ENCODE data around the gene STK36.
"Not testable (repeated sequence)": the region's sequence is repeated elsewhere in the genome, so short reads cannot be mapped to it uniquely, and the experiment has no call there.

Gene STK36

DNA sequence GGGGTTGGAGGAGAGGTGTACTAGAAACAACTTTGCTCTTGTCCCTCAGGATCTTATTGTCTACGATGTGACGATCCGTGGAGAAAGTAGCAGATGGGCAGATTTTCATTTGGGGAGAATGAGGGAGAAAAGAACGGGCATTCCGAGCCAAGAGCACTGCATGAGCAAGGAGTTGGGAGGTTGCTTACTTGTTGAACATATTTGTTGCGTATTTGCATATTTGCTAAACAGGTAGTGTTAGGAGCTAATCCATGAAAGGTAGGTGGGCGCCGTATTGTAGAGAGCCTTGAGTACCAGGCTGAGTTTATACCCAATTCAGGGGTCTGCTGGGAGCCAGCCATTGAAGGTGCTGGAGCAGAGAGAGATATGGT is 11.9 kb upstream of the STK36 start:
- Histone ChIP-seq H3K27ac (peak overlapping the region in 18 of 21 experiments; percentile 38 to 86 (median 78)), H3K4me3 (peak overlapping the region; percentile 63 to 95 (median 84))

DNA sequence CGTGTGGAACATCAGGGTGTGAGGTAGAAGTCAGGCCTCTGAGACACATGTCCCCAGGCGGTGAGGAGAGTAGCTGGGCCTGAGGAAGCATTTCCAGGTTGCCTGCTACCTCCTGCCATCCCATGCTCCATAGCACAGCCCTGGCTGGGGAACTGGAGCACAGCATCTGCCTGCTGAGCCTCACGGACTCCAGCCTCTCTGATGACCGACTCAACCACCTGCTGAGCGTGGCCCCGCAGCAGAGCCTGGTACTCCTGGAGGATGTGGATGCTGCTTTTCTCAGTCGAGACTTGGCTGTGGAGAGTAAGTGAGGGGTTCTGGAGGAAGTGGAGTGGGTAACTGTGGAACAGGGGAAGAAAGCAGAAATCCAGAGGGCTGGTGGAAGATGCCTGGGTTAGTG is 9.5 kb upstream of the STK36 start:
- no peak overlapping the region for H3K4me3 ChIP-seq

DNA sequence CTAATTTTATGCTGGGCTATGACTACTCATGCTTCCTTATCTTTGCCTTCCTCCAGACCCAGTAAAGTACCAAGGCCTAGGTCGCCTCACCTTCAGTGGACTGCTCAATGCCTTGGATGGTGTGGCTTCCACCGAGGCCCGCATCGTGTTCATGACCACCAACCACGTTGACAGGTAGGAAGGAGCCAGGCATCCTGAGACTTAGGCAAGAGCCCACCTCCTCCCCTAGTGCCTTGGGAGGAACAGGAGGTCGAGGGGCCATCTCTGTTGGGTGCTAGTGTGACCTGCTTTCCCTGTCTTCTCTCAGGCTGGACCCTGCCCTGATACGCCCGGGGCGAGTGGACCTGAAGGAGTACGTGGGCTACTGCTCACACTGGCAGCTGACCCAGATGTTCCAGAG is 9.1 kb upstream of the STK36 start:
- no peak overlapping the region for H3K27ac ChIP-seq
- no peak overlapping the region for H3K4me3 ChIP-seq

More for the DNA sequence above, 9.5 kb upstream of the STK36 start:
- no peak overlapping the region for H3K27ac ChIP-seq

DNA sequence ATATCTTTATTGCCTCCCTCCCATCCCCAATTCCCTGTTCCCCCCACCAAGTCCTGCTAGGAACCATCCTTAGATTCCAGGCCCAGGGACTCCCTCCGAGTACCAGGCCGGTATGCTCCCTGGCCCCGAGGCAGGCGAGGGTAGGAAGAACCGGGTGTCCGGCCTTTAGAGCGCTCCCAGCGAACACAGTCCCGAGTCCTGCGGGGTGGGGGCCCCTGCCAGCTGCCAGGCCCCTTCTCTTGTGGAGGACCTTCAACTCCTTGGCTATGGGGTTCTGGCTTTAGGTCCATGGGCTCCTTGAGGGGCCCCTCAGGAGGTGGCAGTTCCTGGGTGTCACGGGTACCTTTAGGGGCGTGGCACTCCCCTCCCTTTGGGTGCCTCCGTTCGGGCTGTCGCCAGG is 8.0 kb upstream of the STK36 start:
- no peak overlapping the region for H3K4me3 ChIP-seq
- H3K27ac ChIP-seq: no peak overlapping the region

DNA sequence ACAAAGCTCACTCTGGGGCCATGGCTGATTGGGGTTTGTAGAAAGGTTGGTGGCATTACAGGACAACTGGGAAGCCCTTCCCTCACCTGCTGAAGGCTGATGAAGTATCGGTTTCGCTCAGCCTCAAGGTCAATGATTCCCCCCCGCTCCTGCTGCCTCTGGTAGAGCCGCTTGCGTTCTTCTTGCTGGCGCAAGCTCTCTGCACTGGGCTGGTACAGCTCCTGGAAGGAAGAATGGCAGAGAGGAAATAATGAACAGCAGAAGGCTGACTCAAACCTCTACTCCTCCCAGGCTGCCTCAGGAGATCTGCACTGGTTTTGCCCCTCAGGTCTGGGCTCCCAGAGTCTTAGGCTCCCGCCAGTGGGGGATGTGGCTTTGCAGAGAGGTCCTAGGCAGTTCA is 7.2 kb upstream of the STK36 start:
- Histone ChIP-seq H3K4me3 (no peak overlapping the region), H3K27ac (no peak overlapping the region)

GRCh38 chr2:218671097-218671653 is 711 bp upstream of the STK36 start:
- Histone ChIP-seq H3K4me3 (peak overlapping the region; percentile 57 to 88 (median 63)), H3K27ac (peak overlapping the region; percentile 25 to 89 (median 82))

DNA sequence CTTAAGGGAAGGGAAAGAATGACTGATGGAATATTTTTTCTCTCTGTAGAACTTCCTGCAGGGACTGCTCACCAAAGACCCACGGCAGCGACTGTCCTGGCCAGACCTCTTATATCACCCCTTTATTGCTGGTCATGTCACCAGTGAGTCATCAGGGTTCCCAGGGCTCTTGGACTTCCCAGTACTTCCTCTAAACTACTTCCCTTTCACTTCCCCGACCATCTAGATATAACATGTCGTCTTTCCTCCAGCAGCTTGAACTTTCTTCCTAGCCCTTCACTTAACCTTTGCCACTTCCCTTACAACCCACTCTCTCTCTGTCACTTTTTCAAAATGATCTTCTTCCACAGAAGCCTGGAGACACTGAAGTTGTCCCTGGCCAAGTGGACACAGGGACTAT is 7.2 kb downstream of the STK36 start:
- Histone ChIP-seq H3K27ac (no peak overlapping the region), H3K4me3 (no peak overlapping the region)

GRCh38 chr2:218680061-218680460 is 8.2 kb downstream of the STK36 start:
- no peak overlapping the region for H3K27ac ChIP-seq
- no peak overlapping the region for H3K4me3 ChIP-seq

DNA sequence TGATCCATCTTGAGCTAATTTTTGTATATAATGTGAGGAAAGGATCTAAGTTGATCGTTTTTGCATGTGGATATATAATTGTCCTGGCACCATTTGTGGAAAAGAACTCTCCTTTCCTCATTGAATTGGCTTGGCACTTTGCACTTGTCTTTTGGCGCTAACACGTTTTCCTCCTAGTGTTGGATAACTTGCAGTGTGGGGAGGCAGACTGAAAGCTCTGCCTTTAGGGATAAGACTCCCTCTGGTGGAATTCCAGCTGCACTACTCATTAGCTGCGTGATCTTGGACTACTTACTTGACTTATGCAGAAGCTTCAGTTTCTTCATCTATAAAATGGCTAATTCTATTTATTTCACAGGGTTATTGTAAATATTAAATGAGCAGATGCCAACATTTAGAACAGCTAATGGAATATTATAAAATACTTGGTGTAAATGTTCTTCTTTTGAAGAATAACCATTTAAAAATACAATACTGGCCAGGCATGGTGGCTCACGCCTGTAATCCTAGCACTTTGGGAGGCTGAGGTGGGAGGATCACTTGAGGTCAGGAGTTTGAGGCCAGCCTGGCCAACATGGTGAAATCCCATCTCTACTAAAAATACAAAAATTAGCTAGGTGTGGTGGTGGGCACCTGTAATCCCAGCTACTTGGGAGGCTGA is 15.6 kb downstream of the STK36 start:
- not testable (repeated sequence) for H3K27ac ChIP-seq

GRCh38 chr2:218691234-218691633 is 19.3 kb downstream of the STK36 start:
- Histone ChIP-seq H3K27ac (peak overlapping the region in 1 of 21 experiments; percentile 1), H3K4me3 (no peak overlapping the region)

More for the DNA sequence above, 15.6 kb downstream of the STK36 start:
- H3K4me3 ChIP-seq: not testable (repeated sequence)

DNA sequence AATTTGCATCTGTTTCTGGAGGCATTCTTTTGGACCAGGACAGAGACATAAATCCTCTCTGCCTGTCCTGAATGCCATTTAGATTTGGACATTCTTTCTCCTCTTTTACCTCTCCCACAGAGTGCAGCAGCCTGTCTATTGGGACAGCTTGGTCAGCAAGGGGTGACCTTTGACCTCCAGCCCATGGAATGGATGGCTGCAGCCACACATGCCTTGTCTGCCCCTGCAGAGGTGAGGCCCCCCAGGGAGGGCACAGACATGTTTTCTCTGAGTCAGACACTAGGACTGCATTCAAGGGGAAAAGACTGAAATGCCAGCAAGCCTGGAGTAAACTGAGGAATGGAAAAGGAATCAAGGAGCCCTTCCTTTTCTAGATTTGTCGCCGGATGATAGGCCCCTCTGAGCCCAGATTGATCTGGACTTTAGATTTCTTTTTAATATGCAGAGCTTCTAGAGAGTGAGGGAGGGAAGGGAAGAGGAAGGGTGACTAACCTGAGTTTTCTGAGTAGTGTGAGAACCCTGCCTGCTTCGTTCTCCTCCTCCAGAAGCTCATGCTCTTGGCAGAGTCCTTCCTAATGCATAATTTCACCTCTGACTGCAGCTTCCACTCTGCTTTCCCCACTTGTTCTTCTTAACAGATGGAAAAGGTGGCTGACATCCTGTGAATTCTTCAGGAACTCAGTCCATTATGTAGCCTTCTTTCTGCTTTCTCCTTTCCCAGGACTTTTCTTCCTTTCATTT is 22.7 kb downstream of the STK36 start:
- no peak overlapping the region for H3K27ac ChIP-seq
- H3K4me3 ChIP-seq: no peak overlapping the region

DNA sequence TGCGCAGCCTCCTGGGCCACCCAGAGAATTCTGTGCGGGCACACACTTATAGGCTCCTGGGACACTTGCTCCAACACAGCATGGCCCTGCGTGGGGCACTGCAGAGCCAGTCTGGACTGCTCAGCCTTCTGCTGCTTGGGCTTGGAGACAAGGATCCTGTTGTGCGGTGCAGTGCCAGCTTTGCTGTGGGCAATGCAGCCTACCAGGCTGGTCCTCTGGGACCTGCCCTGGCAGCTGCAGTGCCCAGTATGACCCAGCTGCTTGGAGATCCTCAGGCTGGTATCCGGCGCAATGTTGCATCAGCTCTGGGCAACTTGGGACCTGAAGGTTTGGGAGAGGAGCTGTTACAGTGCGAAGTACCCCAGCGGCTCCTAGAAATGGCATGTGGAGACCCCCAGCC is 27.0 kb downstream of the STK36 start:
- H3K4me3 ChIP-seq: no peak overlapping the region
- H3K27ac ChIP-seq: no peak overlapping the region

DNA sequence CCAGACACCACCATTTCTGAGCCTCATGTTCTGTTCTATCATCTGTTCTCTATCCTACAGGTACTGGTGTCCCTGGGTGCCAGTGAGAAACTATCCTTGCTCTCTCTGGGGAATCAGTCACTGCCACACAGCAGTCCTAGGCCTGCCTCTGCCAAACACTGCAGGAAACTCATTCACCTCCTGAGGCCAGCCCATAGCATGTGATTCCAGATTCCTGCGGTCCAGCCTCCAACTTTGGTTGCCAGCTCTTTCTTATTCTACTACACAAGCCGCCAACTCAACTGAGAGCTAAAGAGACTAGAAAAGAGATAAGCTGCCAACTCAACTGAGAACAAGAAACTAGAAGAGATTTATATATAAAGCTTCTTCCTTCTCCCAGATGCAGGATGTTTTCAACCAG is 29.9 kb downstream of the STK36 start:
- Histone ChIP-seq H3K27ac (peak overlapping the region in 1 of 21 experiments; percentile 41), H3K4me3 (no peak overlapping the region)

DNA sequence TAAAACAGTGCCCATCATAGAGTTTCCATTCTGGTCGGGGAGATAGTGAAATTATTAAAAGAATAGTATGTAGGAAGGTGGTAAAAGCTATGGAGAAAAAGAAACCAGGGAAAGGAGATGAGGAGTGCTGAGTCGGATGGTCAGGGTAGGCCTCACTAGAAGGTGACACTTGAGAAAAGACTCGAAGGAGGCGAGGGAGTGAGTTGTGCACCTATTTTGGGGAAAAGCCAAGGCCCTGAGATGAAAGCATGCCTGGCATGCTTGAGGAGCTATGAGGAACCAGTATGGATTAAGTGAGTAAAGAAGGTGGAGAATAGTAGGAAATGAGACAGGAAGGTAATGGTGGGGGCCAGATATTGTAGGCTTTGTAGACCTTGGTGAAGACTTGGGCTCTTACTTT is 31.5 kb downstream of the STK36 start:
- Histone ChIP-seq H3K27ac (no peak overlapping the region), H3K4me3 (no peak overlapping the region)

- Histone ChIP-seq H3K27ac (no peak overlapping the region), H3K4me3 (no peak overlapping the region)
Measured at GRCh38 chr2:218708086-218708485, 36.2 kb downstream of the STK36 start.

DNA sequence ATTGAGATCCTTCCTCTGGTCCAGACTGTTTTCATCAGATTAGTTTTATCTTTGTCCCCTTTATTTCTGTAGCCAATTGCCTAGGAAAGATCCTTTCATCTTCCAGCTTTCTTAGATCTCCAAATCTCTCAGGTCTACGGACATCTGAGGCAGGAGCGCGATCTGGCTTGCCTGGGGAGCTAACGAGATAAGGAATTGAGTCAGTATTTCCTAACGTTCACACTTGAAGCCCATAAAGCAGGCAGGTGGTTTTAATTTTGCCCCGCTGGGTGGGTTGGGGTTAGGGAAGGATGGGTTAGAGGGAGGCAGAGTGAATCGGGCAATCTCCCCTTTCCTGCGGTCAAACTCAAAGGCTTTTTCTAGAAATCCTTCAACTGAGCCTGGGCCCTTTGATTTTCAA is 38.0 kb downstream of the STK36 start:
- Histone ChIP-seq H3K4me3 (peak overlapping the region in 2 of 7 experiments; percentile 80 to 89), H3K27ac (peak overlapping the region in 2 of 21 experiments; percentile 38 to 86)

DNA sequence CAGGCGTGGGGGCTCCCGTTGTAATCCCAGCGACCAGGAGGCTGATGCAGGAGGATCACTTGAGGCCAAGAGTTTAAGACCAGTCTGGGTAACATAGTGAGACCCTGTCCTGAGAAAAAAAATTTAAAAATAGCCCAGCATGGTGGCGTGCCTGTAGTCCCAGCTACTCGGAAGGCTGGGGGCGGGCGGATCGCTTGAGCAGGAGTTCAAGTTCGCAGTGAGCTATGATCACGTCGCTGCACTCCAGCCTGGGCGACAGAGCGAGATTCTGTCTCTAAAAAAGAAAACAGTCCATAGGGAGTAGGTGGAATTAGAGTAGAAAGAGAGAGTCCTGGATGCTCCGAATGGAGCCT is 38.4 kb downstream of the STK36 start:
- Histone ChIP-seq H3K27ac (peak overlapping the region in 8 of 21 experiments; percentile 30 to 97 (median 90)), H3K4me3 (peak overlapping the region; percentile 59 to 93 (median 88))

DNA sequence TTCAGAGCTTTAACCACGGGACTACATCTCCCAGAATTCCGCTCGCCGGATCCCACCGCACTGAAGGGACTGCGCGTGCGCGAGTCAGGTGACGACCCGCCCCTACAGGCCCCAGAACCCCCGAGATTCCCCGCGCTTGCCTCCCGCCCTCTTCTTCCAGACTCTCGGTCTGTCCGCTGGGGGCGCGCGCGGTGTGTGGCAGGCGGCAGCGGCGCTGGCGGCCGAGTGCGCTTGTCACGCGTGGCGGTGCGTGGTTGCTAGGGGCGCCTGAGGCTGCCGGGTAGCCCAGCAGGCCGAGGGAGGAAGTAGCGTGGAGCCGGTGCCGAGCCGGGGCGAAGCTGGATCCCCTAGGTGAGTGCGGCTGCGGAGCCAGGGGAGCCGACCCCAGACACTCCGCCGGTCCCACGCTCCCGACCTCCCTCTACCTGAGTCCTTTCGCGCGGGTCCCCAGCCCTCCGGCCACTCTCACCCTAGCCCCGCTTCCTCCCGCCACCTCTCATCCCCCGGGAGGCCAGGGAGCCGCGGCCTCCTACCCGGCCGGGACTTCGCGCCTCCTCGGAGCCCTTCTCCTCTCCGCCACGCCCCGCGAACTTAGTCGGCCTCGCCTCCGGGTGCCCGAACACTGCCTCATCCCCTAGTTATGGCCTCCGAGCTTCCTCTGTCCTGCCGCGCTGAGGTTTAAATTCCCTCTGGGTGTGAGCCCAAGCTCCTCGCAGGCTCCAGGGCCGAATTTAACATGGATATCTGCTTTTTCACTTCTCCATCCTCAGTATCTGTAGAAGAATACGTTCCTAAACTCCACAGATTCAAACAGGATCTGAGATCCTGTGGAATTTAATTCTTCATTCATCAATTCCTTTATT is 39.0 kb downstream of the STK36 start, which contains the start of gene TTLL4:
TSS of gene TTLL4 (plus strand) at position 149 of the 863 bp plus-strand sequence. CDS start 26,842 bp downstream, outside the sequence.
- H3K4me3 ChIP-seq: peak within 1 kb of the TSS; percentile 59 to 93 (median 88)
- H3K27ac ChIP-seq: peak within 1 kb of the TSS; percentile 79 to 99 (median 94)

GRCh38 chr2:218711550-218711929 is 39.7 kb downstream of the STK36 start:
- Histone ChIP-seq H3K27ac (peak overlapping the region in 19 of 21 experiments; percentile 79 to 99 (median 94)), H3K4me3 (peak overlapping the region; percentile 59 to 93 (median 88))

GRCh38 chr2:218713922-218714321 is 42.0 kb downstream of the STK36 start:
- H3K27ac ChIP-seq: no peak overlapping the region
- H3K4me3 ChIP-seq: no peak overlapping the region
